ENCODE measurements around the gene C9. TPM values are rescaled to one million over a fixed set of nuclear protein-coding genes. Genes with fewer than 3 reads are reported as not detected.
"Not testable (repeated sequence)": the region's sequence is repeated elsewhere in the genome, so short reads cannot be mapped to it uniquely, and the experiment has no call there.

The C9 gene
- total RNA-seq, 1 donor from 2014 or later, result 1,159 TPM

DNA sequence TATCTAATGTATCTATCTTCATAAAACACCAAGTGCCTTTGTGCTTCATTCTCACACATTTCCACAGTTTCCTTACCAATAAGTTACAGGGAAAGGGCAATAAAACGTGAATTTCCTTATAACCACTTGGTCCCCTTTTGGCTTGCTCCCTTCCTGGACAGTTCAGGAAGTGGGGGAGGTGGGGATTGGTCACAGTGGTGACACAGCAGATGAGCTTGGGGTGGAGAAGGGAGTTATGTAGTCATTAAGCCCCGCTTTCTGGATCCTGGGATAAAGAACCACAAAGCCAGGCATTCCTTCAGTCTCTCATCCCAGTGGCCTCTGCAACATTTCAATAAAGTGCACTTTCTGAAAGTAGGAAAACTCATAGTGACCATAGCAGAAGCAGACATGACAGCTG lies 97.9 kb downstream of the C9 start:
- ATAC-seq (no peak), DNase-seq (ENCODE audit: low spot score) (no peak)

DNA sequence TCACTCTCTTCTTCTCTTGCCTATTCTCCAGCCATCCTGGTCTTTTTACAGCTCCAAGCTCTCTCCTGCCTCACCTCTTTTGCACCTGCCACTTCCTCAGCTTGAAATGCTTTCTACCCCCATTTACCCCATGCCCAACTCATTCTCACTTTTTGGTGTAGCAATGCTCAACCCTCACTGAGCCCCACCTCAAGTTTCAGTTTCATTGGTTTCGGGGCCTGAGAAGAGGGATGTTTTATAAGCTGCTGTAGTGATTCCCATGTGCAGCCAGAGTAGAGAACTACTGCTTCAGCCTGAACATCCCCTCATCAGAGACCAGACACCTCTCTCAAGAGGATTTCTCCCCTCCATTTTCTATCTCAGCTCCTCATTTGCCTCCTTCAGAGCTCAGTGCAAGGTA lies 99.8 kb downstream of the C9 start:
- ATAC-seq (no peak), DNase-seq (ENCODE audit: low spot score) (no peak)

DNA sequence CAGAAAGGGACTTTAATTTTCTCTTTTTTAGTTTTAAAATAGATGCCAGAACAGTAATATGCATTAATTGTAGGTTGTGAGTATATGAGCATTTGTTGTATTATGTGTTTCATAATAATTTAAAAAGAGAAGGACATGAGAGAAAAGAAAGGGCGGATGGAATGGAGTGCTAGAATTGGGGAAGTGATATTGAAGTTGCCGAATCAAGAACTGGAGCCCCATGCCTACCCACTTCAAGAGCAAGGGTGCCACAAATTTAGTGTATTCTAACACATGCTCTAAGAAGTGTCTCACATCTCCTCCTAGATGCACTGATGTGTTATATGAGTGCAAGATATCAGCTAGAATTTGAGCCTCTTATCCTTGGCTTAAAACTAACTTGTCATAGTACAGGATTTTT lies 101.3 kb downstream of the C9 start:
- no peak for ATAC-seq
- DNase-seq (ENCODE audit: low spot score), result no peak

DNA sequence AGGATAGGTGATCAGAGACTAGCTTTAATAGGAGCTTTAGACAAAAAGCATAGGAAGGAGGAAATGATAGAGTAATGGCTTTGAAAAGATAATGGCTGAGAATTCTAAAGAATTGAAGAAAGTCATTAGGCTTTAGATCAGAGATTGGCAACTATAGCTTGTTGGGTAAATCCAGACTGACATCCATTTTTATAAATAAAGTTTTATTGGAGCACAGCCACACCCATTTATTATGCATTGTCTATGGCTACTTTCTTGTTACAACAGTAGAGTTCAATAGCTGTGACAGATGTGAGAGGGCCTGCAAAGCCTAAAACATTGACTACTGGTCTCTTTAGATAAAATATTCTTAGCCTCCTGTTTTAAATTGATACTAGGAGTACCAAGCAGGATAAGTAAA lies 104.2 kb downstream of the C9 start:
- DNase-seq (ENCODE audit: low spot score), result no peak
- ATAC-seq, result no peak

DNA sequence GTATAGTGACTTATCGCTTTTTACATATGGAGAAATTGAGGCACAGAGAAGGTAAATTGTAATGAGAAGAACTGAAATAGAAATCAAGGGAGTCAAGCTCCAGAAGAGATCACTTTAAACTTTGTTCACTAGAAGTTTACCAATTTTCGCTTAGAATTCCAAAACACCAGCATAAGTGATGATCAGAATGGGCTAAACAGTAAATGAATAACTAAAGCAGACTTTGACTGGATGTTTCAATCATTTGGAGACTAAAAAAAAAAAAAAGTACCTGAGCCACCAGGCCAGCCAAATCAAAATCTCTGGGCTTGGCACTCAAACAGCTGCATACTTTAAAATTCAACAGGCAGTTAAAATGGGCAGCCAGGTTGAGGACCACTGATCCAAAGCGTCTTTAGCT lies 106.7 kb downstream of the C9 start:
- ATAC-seq (peak; percentile 88), DNase-seq (ENCODE audit: low spot score) (no peak)

DNA sequence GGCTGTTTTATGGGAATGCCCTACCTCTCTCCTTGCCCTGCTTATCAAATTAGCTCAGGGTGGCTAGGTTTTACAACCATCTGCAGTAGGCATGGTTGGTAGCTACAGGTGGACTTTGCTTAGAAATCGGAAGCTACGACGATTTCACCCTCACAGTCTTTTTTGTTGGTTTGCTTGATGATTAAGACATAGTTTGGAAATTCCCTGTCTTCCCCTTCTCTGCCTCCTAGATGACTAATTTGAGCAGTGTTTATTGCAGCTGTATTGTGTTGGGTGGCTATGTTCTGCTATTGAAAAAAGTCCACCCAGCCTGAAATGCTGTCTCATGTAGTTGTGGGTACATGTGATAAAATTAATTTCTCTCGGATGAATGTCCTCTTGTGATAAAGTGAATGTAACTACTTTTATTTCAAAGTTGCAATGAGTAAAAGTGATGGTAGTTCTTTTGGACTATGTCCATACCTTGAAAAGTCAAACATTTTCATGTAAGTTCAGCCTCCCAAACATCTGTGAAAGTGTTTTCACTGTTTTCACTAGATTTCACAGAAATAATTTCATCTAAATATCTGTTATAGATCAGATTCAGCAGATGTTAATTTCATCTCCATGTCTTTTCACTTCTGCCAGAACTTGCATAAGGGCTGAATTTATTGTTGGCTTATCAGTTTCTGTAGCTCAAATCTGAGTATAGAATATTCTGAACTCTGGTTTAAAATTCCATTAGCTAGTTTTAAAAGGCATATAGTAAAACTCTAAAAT lies 107.6 kb downstream of the C9 start:
- ATAC-seq (peak; percentile 55), DNase-seq (ENCODE audit: low spot score) (no peak)

DNA sequence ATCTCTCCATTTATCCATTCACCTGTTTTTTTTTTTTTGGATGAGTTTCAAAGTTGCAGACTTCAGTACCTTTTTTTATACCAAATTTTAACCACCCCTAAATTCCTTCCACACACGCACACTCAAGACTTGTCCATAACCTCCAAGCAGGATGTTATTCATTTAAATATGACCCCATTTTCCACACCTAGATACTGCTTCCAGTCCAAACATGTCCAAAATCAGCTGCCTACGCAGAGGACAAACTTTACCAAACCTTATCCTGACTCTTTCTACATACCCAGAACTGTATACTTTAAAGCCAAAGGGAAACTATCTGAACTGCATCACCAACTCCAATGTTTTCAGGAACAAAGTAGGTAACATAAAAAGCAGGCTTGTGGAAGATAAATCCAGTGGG lies 108.9 kb downstream of the C9 start:
- no peak for ATAC-seq

DNA sequence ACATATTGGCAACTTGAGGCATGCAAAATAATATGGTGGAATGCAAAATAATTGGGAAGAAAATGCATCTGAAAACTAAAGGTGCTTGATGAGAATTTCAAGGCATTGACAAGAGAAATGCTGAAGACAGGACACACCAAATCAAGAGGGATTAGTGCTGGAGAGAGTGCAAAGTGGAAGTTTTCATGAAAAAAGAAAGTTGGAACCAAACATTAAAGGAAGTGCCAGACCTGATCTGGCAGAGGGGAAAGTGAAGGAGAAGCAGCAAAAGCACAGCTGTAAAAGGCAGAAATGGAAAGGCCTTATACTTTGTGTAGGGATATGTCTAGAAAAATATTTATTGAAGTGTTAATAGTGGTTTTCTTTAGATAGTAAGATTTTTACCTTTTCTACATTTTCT lies 109.6 kb downstream of the C9 start:
- ATAC-seq, result no peak
- DNase-seq (ENCODE audit: low spot score), result no peak

More for the DNA sequence above, 108.9 kb downstream of the C9 start:
- DNase-seq (ENCODE audit: low spot score), result no peak

DNA sequence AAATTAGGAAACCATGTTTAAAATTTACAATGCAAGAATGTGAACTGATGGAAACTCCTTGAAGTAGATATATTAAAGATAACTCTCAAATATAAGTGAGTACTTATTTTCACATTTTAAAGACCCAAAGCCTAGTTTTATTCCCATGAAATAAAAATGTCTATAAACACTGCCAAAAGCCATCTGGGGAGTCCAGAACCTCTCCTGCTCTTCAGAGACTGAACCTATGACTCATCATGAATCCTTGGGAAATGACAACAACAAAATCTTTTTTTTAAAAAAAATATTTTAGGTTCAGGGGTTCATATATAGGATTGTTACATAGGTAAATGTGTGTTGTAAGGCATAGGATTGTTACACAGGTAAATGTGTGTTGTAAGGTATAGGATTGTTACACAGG lies 111.1 kb downstream of the C9 start:
- ATAC-seq (no peak), DNase-seq (ENCODE audit: low spot score) (no peak)

DNA sequence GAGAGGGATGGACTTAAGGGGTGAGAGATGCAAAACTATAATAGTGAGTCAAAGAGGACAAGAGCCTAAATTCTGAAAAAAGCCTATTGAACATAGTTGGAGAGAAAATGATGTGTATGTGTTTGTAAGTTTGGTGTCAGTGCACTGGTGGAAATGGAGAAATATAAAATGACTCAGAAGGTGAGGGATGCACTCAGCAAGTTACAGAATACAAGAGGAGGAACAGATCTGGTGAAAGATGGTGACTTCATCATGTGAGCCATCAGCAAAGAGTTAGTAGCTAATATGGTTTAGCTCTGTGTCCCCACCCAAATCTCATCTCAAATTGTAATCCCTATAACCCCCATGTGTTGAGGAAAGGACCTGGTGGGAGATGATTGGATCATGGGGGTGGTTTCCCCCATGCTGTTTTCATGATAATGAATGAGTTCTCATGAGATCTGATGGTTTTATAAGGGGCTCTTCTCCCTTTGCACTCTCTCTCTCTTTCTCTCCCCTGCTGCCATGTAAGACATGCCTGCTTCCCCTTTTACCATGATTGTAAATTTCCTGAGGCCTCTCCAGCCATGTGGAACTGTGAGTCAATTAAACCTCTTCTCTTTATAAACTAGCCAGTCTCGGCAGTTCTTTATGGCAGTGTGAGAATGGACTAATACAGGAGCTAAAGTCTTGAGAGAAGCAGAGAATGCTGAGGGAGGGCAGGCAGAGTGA lies 114.6 kb downstream of the C9 start:
- ATAC-seq (no peak), DNase-seq (ENCODE audit: low spot score) (no peak)

DNA sequence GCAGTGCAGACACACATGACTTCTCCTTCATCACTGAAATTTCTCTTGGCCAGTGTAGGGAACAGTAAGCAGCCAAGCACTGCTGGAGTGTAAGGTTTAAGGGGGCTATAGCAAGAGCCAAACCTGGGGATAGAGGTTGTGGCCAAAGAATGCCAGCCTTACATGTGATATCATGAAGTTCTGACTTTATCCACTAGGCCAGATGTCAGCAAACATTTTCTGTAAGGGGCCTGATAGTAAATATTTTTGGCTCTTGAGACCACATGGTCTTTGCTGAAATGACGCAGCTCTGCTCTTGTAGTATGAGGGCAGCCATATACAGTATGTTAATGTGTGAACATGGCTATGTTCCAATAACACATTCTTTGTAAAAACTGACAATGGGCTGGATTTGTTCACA lies 115.2 kb downstream of the C9 start:
- DNase-seq (ENCODE audit: low spot score) (no peak), ATAC-seq (no peak)

DNA sequence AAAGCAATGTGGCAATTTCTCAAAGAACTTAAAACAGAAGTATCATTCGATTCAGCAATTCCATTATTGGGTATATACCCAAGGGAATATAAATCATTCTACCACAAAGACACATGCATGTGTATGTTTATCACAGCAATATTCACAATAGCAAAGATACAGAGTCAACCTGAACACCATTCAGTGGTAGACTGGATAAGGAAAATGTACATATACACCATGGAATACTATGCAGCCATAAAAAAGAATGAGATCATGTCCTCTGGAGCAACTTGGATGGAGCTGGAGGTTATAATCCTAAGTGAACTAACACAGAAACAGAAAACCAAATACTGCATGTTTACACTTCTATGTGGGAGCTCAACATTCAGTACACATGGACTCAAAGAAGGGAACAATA lies 123.5 kb downstream of the C9 start:
- ATAC-seq (no peak), DNase-seq (ENCODE audit: low spot score) (no peak)

DNA sequence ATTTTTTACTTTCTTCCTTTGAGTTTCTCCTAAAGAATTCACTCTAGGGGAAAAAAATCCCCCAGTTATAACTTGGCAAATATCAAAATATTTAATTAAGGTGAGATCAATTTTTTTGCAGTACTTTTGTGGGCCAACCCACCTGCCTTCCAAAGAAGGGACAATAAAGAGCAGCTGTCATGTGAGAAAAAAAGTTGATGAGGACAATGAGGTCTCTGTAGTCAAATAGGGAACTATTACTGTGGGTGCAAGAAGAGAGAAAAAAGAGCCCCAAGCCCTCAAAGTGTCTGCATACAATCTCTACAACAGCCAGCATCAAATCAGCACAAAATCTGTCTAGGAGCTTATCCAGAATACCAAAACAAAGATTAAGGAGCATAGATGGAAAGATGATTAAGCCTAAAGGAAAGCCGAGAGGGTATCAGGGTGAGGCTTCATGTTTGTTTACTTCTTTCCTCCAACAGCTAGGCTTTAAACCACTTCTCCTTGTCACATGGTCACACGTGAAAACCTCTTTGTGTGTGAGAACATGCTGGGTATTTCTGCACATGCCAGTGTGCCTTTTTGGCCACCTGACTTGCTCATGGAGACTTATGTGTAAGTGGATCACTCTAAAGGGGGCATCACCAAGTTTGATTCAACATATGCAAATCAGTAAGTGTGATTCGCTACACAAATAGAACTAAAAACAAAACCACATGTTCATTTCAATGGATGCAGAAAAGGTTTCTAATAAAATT lies 125.8 kb downstream of the C9 start:
- DNase-seq (ENCODE audit: low spot score), result no peak
- no peak for ATAC-seq

DNA sequence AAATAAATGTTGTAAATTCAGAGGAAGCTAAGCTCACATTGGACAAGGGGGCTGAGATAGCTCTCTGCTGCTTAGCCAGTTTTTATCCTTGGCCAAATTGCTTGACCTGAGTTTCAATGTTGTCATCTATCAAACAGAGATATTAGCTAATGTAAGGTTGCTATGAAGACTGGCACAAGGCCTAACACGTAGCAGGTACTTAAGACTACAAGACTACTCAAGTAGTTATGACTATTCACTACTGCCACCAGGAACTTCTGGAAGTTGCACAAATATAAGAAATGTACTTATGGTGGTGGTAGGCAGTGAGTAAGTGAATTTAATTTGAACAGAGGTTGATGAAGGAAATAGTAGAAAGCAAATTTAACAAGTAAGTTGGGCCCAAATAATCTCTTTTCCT lies 127.6 kb downstream of the C9 start:
- no peak for ATAC-seq
- DNase-seq (ENCODE audit: low spot score), result no peak

DNA sequence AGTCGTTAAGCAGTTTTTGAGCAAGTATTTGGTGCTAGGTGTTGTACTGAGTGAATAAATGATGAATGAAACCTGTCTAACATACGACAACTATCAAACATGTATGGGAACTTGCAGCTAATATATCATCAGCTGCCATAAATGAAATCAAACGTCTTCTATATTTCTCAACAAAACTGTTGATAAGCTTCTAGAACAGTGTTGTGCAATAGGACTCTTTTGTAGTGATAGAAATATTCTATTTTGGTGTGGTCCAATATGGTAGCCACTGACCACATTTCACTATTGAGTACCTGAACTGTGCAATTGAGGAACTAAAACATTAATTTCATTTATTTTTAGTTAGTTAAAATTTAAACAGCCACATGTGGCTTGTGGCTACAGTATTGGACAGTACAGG lies 128.6 kb downstream of the C9 start:
- DNase-seq (ENCODE audit: low spot score), result no peak
- no peak for ATAC-seq

DNA sequence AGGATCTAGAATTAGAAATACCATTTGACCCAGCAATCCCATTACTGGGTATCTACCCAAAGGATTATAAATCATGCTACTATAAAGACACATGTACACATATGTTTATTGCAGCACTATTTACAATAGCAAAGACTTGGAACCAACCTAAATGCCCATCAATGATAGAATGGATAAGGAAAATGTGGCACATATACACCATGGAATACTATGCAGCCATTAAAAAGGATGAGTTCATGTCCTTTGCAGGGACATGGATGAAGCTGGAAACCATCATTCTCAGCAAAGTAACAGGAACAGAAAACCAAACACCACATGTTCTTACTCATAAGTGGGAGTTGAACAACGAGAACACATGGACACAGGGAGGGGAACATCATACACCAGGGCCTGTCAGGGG lies 129.8 kb downstream of the C9 start:
- ATAC-seq; DNase-seq (ENCODE audit: low spot score): not testable (repeated sequence)

Other genes with a start within 250 kb of the C9 start
- 4.4 TPM for gene FYB1, start 144.9 kb downstream of the C9 start, total RNA-seq
- 7.6 TPM for gene DAB2, start 60.5 kb upstream of the C9 start, total RNA-seq

All from left lobe of liver (tissue), 2 donors.